Activated naive CD4-positive, alpha-beta T cell treated with anti-CD3 and anti-CD28 coated beads, Interleukin-2, amount 50 U/mL, for 16 hours (primary cell): ENCODE data around the gene FASN.

Experiments
- DNase-seq: peaks from one replicate; pipeline ENCODE4 v3.0.0-alpha.2; 2020

The FASN gene

GRCh38 chr17:82037092-82037888 lies 60.7 kb downstream of the FASN start, which contains the start of gene DCXR:
DCXR (minus strand) TSS chr17:82037697; CDS start chr17:82037682, 15 bp downstream.
- peak; percentile 93 for DNase-seq

- DNase-seq, result no peak
These were observed 61.4 kb downstream of the FASN start for GRCh38 chr17:82036634-82037091.

- no peak for DNase-seq
These were observed 61.9 kb downstream of the FASN start for GRCh38 chr17:82035956-82036633.

GRCh38 chr17:82035488-82035887 lies 62.5 kb downstream of the FASN start:
- no peak for DNase-seq

- DNase-seq, result no peak
These were observed 63.5 kb downstream of the FASN start for GRCh38 chr17:82034371-82035011.

- DNase-seq, result no peak
These were observed 64.5 kb downstream of the FASN start for GRCh38 chr17:82033359-82034085.

- peak; percentile 49 for DNase-seq
These were observed 66.0 kb downstream of the FASN start for GRCh38 chr17:82031885-82032627.

- no peak for DNase-seq
These were observed 66.6 kb downstream of the FASN start, which contains the start of gene RAC3 for GRCh38 chr17:82031303-82031884. RAC3 (plus strand) TSS chr17:82031678; CDS start chr17:82031762, 84 bp downstream.

GRCh38 chr17:82030470-82031302 lies 67.3 kb downstream of the FASN start:
- DNase-seq, result peak; percentile 79

- DNase-seq, result no peak
These were observed 68.0 kb downstream of the FASN start for GRCh38 chr17:82029990-82030469.

GRCh38 chr17:82029391-82029790 lies 68.6 kb downstream of the FASN start:
- DNase-seq, result no peak

GRCh38 chr17:82028966-82029365 lies 69.1 kb downstream of the FASN start:
- no peak for DNase-seq
